ENCODE measurements around the gene CCDC50.

DNA sequence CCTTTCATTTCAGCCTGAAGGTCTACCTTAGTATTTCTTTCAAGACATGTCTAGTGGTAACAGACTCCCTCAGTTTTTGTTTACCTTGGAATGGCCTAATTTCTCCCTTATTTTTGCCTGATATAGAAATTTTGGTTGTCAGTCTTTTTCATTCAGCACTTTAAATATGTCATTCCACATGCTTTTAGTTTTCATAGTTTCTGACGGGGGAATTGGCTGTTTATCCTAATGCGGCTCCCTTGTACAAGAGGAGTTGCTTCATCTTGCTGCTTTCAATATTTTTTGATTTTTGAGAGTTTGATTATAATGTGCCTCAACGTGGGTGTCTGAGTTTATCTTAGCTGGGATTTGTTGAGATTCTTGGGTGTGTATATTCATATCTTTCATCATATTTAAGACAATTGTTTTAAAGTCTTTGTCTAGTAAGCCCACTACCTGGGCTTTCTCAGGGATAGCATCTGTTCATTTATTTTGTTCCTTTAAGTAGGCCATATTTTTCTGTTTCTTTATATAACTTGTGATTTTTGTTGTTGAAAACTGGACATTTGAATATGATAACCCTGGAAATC lies 80.7 kb downstream of the CCDC50 start:
- TF ChIP-seq, protein P1, sequence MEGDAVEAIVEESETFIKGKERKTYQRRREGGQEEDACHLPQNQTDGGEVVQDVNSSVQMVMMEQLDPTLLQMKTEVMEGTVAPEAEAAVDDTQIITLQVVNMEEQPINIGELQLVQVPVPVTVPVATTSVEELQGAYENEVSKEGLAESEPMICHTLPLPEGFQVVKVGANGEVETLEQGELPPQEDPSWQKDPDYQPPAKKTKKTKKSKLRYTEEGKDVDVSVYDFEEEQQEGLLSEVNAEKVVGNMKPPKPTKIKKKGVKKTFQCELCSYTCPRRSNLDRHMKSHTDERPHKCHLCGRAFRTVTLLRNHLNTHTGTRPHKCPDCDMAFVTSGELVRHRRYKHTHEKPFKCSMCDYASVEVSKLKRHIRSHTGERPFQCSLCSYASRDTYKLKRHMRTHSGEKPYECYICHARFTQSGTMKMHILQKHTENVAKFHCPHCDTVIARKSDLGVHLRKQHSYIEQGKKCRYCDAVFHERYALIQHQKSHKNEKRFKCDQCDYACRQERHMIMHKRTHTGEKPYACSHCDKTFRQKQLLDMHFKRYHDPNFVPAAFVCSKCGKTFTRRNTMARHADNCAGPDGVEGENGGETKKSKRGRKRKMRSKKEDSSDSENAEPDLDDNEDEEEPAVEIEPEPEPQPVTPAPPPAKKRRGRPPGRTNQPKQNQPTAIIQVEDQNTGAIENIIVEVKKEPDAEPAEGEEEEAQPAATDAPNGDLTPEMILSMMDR (conservative IDR thresholded peaks at IDR 0.05; ENCODE audit: low read depth, low read length), result no peak
- no peak for TF ChIP-seq EZH2phosphoT487 (IDR thresholded peaks at IDR 0.05; ENCODE audit: borderline replicate concordance, low read length)
- TF ChIP-seq EZH2 (IDR thresholded peaks at IDR 0.05; ENCODE audit: low read length, unreplicated experiment), result no peak
